Measurements from ENCODE around the gene ZHX3.
"Not testable (repeated sequence)": the region's sequence is repeated elsewhere in the genome, so short reads cannot be mapped to it uniquely, and the experiment has no call there.

Gene ZHX3

DNA sequence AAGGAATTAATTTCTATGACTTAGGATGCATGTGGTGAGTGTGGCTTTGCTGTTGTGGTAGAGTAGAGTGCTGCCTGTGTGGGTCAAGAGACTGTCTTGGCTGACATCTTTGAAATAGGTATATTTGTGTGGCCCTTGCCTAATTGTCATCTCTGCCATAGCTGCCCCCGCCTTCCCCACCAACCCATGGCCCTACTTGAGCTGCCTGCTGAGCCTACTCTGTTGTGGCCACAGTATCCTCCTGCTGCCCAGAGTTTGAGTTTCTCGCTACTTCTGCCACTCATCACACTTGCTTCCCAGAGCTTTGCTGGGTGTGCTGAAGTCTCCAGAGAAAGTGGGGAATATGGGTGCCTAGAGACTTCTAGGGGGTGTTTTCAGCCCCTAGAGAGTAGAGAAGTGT lies 172.2 kb downstream of the ZHX3 start:
- DNase-seq: no peak

DNA sequence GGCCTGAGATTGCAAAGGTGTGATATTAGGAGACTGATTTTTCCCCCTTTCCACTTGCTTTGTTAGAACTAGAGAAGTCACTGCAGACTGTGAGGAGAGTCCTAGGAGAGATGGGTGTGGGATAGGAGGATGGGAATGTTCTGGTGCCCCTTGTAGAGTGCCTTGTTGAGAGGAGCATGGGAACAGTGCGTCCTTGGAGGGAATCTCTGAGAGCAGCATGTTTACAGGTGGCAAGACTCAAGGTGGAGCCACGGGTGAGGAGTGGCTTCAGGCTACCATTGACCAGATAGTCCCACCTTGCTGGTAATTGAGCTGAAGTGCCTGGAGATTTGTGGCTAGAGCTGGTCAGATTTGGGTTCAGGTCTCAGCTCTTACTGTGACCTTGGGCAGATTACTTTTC lies 174.2 kb downstream of the ZHX3 start:
- no peak for DNase-seq

DNA sequence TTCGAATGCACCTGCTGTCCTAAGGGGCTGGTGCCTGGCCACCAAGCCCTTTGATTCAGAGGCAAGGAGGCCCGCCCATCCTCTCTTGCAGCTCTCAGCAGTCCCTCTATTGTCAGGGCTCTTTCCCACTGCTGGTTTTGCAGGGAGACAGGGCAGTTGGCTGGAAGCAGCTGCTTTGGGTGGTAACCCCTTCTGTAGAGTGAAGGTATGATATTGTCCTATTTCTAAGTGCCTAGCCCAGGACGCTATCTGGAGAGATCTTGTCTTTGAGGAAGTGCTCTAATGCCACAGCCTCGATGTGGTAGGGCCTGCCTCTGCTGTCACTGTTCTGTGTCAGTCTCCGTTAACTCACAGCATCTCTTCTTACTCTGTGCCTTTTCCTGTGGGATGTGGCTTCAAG lies 174.6 kb downstream of the ZHX3 start:
- peak; percentile 45 for DNase-seq

DNA sequence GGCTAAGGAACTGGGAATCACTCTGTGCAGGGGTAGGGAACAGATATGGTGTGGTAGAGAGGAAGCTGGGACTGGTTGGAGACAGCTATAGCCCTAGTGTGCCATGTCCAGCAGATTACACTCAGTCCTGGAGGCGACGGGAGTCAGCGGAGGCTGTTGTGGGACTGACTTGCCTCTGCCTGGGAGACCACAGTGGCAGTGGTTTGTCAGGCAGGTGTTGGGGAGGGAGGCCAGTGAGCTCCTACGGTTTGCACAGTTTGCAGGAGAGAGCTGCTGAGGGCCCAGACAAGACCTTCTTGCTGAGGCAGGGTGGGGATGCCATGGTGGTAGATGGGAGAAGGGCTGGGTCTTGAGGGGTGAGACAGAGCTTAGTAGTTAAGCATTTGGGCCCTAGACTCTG lies 175.3 kb downstream of the ZHX3 start:
- no peak for DNase-seq

DNA sequence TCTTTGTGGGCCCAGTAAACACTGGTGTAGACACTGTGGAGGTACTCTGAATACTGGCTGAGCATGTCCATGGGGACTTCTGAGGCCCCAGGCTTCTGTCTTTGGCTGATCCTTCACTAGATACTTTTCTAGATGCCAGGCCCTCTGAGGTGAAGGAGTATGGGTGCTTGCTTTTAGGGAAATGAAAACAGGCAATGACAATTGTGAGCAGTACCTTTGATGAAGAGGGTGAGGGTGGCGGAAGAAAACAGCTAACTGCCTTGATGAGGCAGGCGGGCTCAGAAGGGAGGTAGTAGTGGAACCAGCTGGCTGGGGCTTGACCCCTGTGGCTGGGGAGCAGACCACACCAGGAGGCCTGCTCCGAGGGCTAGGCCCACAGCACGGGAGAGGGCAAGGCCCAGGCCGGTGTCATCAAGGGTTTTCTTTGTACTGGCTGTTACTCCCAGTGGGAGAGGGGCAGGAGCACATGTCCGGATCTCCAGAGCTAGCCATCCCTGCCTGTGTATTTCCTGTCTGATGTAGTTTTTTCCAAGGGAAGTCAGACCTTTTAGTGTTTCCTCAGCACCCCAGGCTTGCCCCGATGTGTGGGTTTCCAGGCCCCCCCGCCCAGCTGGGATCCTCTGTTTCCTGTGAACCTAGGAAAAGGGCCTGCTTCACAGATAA lies 176.2 kb downstream of the ZHX3 start:
- DNase-seq: no peak

DNA sequence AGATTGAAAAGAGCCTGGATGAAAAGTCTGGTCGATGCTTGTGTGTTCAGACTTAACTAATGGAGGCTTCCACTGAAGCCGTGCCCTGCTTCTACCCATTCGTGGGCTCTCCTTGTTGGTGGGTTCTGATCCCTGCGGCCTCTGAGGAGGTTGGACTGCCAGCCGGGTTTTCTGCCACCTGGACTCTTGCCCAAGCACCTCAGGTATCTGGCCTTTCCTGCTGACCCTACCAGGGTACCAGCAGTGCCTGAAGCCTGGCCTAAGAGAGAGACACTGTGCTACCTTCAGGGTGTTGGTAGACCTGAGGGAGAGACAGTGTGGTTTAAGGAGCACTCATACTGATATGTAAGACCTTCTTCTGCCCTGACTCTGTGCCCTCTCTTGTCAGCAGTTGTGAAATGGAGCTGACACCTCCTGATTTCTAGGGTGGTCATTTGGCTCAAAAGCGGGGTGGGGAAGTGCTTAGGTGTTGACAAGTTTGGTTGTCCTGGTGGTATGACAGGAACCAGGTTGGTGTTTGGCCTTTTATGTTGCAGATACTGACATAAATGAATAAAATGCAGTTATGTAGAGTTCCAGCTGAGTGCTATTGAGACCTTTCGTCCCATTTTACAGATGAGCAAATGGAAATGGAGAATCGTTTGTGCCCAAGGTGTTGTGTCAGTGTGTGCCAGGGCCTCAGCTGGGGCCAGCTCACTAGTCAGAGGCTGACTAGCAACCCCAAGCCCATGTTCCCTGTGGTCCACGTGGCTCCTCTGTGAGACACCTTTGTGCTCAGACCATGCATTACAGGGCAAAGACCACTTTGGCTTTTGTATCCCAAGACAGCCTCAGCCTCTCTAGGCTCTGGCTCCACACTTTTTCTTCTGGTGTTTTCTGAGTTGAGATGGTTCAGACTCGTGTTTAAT lies 177.1 kb downstream of the ZHX3 start:
- no peak for DNase-seq

DNA sequence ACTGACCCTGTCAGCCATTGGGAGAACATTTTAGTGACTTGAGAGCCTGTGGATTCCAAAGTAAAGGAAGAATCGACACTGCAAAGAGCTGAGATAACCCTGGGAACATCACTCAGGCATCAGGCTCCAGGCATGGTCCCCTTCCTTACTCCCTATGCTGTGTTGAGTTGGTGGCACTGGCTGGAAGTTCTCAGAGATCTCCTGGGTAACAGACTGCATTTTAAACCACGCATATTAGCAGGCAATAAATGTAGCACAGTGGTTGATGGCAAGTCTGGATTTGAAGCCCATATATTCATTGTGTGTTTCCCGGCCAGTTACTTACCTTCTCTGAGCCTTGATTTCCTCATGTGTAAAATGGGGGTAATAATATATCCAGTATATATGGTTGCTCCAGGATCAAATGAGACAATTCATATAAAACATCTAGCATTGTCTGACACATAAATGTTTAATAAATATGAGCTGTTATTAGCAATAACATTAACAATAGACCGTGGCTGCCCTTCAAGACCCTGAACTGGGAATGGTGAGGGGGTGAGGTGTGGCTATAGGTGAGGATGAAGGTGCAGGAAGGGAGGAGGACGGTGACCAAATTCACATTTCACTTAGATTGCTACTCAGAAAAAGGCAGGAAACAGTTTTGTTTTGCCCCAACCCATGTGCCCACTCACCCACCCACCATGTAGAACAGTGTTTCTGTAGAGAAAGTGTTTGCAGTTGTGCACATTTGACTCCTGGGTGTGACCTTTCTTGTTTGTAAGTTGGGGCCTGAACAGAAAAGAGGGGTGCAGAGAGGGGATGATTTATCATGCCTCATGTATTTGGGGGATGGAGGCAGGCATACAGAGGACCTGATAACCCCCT lies 178.1 kb downstream of the ZHX3 start:
- no peak for DNase-seq

DNA sequence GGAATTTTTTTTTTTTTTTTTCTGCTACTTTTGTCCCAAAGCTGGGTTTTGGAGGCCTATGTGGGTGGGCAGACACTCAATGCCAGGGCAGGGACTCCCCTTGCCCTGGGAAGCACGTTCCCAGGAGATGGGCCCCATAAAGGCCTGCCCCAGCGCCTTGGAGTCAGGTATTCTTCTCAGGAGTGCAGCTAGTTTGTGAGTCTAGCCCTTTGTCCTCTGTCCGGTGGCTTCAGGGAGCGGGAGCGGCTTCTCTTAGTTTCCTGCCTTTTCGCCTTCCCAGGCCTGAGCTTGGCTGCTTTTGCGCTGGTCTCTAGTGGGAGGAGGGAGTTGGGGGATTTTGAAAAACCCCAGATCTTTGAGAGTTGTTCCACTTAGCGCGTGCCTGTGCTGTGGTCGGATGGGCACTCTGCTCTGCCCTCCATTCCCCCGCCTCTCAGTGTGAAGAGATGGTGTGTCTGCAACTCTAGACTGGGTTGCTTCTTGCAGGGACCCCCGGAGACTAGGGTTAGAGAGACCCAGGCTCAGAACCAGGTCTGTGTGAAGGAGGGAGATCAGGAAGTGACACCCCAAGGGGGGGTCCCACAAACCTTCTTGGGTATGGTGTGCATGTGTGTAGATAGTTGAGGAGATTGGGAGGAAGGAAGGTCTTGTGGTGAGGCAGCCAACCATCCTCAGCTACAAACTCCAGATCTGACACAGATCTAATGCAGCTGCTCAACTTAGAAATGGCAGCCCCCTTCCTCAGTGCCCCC lies 178.9 kb downstream of the ZHX3 start:
- DNase-seq: no peak

DNA sequence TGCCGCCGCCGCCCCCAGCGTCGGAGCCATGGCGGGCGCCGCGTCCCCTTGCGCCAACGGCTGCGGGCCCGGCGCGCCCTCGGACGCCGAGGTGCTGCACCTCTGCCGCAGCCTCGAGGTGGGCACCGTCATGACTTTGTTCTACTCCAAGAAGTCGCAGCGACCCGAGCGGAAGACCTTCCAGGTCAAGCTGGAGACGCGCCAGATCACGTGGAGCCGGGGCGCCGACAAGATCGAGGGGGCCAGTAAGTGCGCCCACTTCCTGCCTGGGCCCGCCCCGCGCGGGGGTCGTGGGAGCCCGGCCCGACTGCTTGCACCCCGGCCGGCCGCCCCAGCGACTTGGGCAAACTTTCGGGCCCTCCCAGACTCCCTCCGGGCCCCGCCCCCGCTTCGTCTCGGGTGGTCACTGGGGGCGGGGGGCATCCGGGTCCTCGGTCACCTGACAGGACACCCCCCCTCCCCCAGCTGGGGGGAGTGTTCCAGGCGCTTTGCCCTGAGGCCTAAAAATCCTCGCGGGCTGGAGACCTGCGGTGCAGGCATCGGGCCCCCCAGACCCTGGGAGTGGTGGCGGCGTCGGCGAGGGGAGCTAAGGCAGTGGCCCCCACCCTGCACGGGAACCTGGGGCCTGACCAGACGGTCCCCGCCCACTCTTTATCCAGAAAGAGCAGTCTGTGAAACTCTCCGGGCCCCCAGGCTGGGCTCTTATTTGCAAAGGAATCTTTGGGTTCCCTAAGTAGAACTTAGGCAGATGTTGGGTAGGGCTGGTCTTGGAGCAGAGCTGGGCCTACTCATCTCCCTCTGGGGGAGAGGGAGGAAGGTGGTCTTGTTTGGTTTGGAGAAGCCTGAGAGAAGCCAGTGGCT lies 179.7 kb downstream of the ZHX3 start:
- DNase-seq: peak; percentile 42

DNA sequence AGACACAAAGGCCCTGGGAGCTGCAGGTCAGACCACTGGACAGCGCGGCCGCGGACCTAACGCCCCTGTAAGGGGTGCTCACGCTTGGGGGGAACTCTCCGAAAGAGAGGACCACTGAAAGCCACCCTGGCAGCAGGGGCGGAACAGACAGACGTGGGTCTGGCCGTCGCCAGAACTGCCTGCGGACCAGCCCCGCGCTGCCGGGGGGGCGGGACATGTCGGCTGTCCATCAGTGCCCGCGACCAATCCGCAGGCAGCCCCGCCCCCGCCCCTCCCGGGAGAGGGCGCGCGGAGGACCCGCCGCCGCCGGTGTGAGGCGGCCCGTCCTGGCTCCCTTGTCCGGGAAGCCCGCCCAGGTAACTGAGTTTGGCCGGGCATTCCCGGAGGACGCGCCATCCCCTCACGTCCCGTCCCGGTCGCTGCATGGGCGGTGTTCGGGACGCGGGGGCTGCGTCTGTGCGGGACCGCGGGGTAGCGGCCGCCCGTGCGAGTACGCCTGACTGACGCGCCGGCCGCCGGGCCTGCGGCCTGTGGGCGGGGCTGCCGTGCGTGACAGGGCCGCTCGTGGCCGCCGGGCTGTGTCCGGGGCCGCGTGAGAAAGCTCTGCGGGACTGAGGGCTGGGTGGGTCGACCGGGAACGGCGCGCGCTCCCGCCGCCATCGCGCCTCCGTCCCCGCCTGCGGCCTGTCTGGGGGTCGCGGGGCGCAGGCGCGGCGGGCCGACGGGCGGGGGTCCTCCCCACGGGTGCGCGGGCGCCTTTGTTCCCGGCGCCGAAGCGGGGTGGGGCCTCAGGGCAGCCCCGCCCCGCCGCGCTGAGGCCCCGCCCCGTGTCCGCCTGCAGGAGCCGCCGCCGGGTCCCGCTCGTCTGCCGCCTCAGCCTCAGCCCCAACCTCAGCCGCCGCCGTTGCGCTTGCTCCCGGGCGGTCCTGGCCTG lies 180.6 kb downstream of the ZHX3 start, which contains the start of gene PLCG1:
Gene PLCG1 (plus strand): TSS at position 864 of the 934 bp plus-strand sequence. CDS start 99 bp downstream, outside the sequence.
- peak; percentile 78 for DNase-seq

DNA sequence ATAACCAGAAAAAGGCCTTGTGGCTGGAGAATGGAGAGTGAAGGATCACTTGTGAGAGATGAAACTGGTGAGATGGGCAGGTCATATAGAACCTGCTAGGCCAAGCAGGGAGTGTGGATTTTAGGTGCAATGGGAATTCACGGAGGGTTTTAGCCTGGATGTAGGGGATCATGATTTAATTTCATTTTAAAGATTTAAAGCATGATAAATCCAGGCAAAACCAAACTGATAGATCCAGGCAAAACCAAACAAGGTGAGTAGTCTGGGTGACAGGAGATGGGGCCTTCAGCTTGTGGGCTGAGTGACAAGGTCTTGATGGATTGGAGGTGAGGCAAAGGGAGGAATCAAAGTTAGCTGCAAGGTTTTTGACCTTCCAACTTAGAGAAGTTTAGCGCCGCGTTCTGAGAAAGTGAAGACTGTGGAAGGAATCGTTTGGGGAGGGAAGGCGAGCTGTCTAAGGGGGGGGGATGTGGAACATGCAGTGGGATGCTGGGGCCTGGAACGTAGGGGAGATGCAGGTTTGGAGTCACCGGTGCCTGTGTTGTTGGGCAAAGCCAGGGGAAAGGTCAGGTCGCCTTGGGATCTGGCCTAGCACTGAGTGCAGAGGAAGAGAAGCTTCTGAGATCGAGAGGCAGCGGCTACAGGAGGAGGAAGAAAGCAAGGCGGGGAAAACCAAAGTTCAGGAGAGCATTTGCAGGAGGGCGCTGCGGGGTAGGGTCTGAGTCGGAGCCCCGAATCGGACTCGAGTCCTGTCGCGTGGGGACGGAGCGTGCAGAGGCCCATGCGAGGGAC lies 181.4 kb downstream of the ZHX3 start:
- DNase-seq: no peak

DNA sequence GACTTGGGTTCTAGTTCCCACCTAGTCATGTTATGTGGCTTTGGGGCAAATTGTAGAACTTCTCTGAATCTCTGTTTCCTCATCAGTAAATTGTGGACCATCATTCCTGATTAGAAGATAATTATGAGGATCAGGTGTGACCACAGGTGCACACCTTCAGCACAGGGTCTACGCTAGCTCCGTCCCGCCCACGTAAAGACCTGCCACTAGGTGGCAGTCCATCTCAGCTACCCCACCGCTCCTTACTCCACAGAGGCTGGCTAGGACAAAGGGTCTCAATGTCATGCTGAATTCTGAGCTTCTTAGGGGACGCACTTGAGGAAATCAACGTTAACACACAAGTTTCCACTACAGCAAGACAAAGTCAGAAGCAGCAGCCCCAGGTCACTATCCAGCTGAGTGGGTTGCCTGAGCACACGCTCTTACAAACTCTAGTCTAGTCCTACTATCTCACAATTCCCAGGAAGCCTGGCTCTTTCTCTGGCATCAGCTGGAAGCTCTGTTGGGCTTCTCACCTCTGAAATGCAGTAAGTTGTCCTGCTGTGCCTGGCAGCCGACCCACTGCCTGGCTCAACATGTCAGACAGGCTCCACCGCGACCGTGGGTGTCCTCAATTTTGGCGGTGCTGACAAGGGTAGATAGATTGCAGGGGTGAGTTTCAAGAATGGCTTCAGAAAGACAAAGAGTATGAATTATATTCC lies 182.2 kb downstream of the ZHX3 start:
- peak; percentile 65 for DNase-seq

DNA sequence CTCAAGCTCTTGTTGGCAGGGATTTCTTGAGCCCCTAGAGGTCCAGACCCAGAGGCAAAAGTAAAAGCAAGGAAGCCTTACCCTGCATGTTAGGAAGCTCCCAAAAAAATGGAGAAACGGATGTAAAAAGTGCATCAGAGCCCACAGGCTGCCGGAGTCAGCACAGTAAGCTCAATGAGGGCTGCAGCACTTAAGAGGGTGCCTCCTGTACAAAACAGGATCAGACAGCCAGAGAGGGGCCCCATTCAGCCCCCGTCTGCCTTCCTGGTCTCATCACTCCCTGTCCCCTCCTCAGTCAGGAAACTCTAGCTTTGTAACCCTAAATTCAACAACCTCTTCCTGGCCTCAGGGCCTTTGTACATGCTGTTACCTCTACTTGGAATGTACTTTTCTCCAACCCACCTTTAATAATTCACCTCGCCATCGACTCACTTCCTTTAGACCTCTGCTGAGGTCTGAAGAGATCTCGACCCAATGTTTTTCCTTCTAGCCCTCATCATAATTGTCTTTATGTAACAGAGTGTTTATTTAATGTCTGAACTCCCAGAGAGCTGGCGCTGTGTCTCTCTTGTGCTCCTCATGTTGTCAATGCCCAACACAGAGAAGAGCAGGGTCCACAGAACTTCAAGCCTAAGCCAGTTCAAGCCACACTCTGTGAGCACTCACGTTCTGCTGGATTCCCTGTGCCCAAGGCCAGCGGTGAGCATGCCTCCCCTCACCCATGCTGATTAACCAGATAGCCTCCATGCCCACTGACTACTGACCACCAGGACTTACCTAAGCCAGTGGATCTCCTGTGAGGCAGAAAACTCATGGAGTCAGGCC lies 183.0 kb downstream of the ZHX3 start:
- DNase-seq: no peak

DNA sequence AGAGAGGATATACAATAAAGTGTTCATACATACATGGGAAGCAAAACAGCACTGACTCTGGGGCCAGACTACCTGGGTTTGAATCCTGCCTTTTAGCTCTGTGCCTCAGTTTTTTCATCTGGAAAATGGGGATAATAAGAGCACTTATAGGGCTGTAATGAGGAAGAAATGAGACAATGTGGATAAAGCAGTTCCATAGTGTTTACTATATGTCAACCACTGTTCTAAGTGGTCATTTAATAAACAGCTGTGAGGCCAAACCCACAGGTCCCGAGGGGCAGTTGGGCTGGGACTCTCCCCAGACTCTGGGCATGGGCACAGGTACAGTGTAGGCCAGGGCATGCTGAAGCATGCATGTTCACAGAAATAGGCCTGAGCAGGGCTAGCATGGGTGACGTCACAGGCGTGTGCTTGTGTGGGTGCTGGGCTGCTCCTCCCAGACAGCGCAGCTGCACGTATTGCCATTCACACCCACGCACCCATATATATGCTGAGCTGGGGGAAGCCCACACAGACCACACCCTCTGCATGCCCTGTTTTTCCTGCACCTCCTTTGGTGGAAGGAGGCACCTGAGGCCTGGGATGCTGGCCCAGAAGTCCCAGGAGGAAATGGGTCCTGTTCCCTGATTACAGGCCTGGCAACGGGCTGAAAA lies 183.7 kb downstream of the ZHX3 start:
- peak; percentile 50 for DNase-seq

DNA sequence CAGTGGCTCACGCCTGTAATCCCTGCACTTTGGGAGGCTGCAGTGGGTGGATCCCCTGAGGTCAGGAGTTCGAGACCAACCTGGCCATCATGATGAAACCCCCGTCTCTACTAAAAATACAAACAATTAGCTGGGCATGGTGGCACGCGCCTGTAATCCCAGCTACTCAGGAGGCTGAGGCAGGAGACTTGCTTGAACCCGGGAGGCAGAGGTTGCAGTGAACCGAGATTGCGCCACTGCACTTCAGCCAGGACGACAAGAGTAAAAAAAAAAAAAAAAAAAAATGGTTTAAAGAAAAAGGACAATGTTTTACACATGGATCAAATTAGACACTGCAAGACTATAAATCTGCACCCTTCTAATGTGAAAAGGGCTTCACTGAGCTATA lies 185.1 kb downstream of the ZHX3 start:
- not testable (repeated sequence) for DNase-seq

DNA sequence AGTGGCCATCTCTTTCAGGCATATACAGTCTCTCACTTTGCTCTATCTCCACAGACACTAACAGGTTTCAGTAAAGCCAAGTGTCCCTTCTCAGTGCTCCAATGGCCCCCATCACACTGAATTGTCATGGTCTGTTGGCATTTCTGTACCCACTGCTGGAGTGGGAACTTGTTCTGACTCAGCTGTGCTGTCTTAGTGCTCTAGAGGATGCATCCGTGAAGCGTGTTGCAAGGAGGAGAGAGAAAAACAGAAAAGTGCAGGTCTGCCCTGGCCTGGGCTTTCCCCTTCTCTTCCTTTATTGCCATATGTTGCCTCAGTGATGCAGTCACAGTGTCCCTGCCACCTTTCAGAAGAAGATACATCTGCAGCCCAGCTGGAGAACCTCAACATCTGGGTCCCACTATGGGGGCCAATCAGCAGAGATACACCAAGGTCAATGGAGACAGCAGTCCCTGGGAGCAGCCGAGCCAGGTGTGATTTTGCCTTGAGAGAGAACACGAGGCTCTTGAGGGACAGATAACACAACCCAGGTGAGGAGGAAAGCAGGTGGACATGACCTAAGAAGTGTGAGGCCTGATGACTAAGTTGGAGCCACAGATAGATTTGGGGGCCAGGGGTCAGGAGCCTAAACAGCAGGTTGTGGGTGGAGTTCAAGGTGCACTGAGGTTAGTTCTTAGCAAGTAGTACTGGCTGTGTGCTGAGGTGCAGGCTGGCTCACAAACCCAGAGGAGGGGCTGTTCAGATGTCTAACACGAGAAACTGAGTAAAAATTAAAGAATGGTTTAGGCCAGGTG lies 185.7 kb downstream of the ZHX3 start:
- DNase-seq: no peak

Measured in activated CD4-positive, alpha-beta T cell treated with anti-CD3 and anti-CD28 coated beads, Interleukin-2, amount 50 U/mL, for 1 hour (primary cell).